Choroid plexus epithelial cell (primary cell): ENCODE measurements around the gene PER2.

Experiments used
- DNase-seq: peaks from one replicate; pipeline ENCODE4 v3.0.0-alpha.2; 2010; ENCODE audit warnings: low read depth
- H3K4me3 ChIP-seq: 2 replicates; pipeline ENCODE4 v1.5.1; 2011; ENCODE audit warnings: low read depth, mild to moderate bottlenecking, control low read depth, low read length, moderate library complexity
- CTCF ChIP-seq: conservative IDR thresholded peaks from 2 replicates; pipeline ENCODE4 v1.5.1; 2011; ENCODE audit warnings: low read depth, mild to moderate bottlenecking, control low read depth, inconsistent platforms, low read length, moderate library complexity

PER2 gene

DNA sequence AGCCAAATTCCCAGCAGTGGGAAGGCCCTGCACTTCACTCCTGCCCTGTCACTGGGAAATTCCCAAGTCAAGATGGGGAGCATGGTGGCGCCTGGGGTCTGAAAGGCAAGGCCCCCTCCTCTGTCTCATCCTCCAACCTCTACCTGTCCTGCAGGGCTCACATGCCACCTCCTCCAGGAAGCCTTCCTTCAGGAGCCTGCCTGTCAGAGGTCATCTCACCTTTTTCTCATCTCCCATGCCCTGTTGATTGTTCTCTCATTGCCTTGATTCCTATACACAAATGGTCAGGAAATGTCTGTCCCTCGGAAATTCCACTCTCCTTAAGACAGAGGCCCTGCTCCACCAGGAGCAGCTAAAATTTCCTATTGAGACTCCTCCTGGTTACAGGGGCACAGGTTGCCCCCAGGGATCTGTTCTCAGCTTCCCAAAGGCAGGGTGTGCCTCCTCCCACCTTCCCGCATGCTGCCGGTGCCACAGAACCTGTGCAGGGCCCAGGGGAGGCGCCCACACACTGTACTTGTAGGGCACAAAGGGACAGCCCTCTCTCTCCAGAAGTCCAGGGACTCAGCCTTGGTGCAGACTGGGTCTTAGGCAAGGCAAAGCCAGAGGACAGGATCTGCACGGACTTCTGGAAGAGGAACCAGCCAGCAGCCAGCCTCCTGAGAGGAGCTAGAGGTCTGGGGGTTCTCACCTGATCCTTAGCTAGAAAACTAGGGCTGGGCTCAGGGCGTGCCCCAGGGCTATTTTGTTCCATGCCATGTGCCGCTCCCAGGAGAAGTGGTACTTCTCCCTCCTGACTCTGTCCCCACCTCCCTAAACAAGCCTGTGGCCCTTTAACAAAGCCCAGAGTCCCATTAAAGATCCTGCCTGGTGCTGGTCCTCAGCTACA, 61.5 kb downstream of the PER2 start:
- no peak overlapping the region for H3K4me3 ChIP-seq
- no peak for TF ChIP-seq CTCF
- no peak for DNase-seq

- peak; percentile 71 for DNase-seq
- no peak overlapping the region for H3K4me3 ChIP-seq
- TF ChIP-seq CTCF, result no peak
These were observed 62.3 kb downstream of the PER2 start for GRCh38 chr2:238225911-238226697.

DNA sequence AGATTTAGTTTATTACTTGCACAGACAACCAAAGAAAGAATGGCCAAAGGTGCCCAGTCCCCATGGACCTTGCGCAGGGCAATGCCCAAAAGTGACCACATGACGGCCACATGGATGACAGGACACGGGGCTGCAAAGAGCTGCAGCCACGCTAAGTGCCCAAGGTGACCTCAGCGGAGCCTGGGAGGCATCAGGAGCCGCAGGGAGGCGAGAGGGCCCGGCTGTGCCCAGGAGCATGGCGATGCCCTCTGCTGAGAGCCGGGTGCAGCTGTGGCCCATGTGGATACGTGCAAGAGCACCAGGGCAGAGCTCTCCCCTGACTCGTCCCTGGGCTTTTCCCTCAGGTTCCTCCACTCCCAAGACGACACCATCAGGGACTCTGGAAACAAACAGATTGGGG, 63.3 kb downstream of the PER2 start:
- no peak overlapping the region for H3K4me3 ChIP-seq
- no peak for TF ChIP-seq CTCF
- DNase-seq, result no peak

GRCh38 chr2:238224356-238225035, 63.9 kb downstream of the PER2 start:
- no peak for DNase-seq
- no peak for TF ChIP-seq CTCF
- H3K4me3 ChIP-seq, result no peak overlapping the region

DNA sequence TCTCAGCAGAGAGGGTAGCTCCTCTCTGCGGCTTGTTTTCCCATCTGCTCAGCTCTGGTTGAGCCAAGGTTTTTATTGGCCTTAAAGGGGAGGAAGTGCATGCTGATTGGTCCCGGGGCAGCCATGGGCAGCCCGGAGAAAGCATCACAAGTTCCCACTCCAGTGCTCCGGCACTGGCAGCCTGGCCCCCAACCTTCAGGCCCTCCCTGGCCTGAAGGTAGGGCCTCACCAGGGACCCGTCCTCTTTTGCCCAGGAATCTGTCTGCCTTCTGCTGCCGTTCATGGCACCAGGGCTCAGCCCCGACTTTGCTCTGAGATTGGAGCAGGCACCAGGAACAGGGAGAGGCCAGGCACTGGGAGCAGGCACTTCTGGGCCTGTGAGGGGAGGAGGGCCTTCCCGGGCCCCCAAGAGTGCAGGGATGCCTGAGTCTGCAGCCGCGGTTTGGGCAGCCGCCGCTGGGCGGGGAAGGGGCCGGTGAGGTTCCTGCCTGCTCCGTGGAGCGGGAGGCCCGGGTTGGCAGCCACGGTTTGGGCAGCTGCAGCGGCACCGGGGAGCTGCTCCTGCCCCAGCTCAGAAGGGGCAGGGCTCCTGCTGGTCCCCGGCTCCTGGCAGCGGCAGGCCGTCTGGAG, 67.4 kb downstream of the PER2 start:
- peak; percentile 48 for DNase-seq
- no peak for TF ChIP-seq CTCF
- no peak overlapping the region for H3K4me3 ChIP-seq

- no peak overlapping the region for H3K4me3 ChIP-seq
- DNase-seq, result no peak
- TF ChIP-seq CTCF, result no peak
These were observed 68.0 kb downstream of the PER2 start for GRCh38 chr2:238220274-238220891.
